RWPE1 (cell line): ENCODE data around the gene ADCYAP1R1.

Experiments used
- CTCF ChIA-PET: fragments of 350-600 bp; sonication (Branson Sonifier 250); formaldehyde crosslinking; extraction: SDS; loops from one replicate; lab custom pipeline; 2021; lab: Yijun Ruan, JAX
- POLR2A ChIA-PET: fragments of 400-600 bp; formaldehyde crosslinking; extraction: SDS; loops from one replicate; lab custom pipeline; 2020; ENCODE audit warnings: antibody characterized with exemption; ENCODE audit not compliant: low non-redundant PET; lab: Yijun Ruan, JAX
- DNase-seq: peaks from one replicate; pipeline ENCODE4 v3.0.0; 2012; ENCODE audit warnings: low spot score
- H3K27ac ChIP-seq: fragments of 450-650 bp; 2 replicates; pipeline ENCODE4 v1.5.1; 2017
- CTCF ChIP-seq: fragments of 450-650 bp; conservative IDR thresholded peaks from 2 replicates; pipeline ENCODE4 v1.5.1; 2017; ENCODE audit warnings: low read depth, mild to moderate bottlenecking

The ADCYAP1R1 gene

GRCh38 chr7:31083210-31083786 is 31.2 kb downstream of the ADCYAP1R1 start:
- TF ChIP-seq CTCF: no peak
- no peak for DNase-seq
- ChIA-PET POLR2A (no interaction called here), CTCF (no interaction called here)
- H3K27ac ChIP-seq: no peak overlapping the region

- CTCF ChIA-PET: interaction anchor here (0.6 kb wide), 1 partner anchor 973 kb away, joined by 5 read pairs; no protein-coding TSS in a partner anchor
- POLR2A ChIA-PET: no interaction called here
- no peak overlapping the region for H3K27ac ChIP-seq
- no peak for DNase-seq
- no peak for TF ChIP-seq CTCF
Observed at GRCh38 chr7:31084226-31084625, 32.1 kb downstream of the ADCYAP1R1 start.

- CTCF ChIA-PET: interaction anchor here (0.8 kb wide), 1 partner anchor 11 kb away, joined by 3 read pairs; no protein-coding TSS in a partner anchor
- DNase-seq: no peak
- no peak for TF ChIP-seq CTCF
- H3K27ac ChIP-seq: no peak overlapping the region
- POLR2A ChIA-PET: no interaction called here
Observed at GRCh38 chr7:31087351-31087750, 35.2 kb downstream of the ADCYAP1R1 start.

- TF ChIP-seq CTCF: no peak
- POLR2A ChIA-PET: no interaction called here
Observed at GRCh38 chr7:31091924-31092434, 39.9 kb downstream of the ADCYAP1R1 start.

GRCh38 chr7:31092606-31093005 is 40.5 kb downstream of the ADCYAP1R1 start:
- no peak for DNase-seq
- H3K27ac ChIP-seq: no peak overlapping the region
- ChIA-PET POLR2A (no interaction called here), CTCF (no interaction called here)
- no peak for TF ChIP-seq CTCF

More at GRCh38 chr7:31091924-31092434, 39.9 kb downstream of the ADCYAP1R1 start:
- DNase-seq: no peak
- no peak overlapping the region for H3K27ac ChIP-seq
- CTCF ChIA-PET: no interaction called here

GRCh38 chr7:31093282-31093681 is 41.2 kb downstream of the ADCYAP1R1 start:
- DNase-seq: no peak
- ChIA-PET CTCF (interaction anchor here (0.9 kb wide), 1 partner anchor 80 kb away, joined by 3 read pairs; no protein-coding TSS in a partner anchor), POLR2A (no interaction called here)
- no peak for TF ChIP-seq CTCF
- H3K27ac ChIP-seq: no peak overlapping the region
